HepG2 (cell line): ENCODE results near the gene NDUFB7. TPM values are rescaled to one million over a fixed set of nuclear protein-coding genes. Genes with fewer than 3 reads are reported as not detected.

Experiments
- GZF1 ChIP-seq: sonication (generic); formaldehyde crosslinking; IDR thresholded peaks from 2 replicates; pipeline ENCODE4 v1.5.1; 2020; ENCODE audit warnings: mild to moderate bottlenecking, missing genetic modification reagents
- HDAC6 ChIP-seq: fragments of 200-600 bp; sonication (generic); IDR thresholded peaks from 2 replicates; pipeline ENCODE4 v1.7.0; 2017; ENCODE audit warnings: mild to moderate bottlenecking, antibody characterized with exemption, low read length, low read depth
- IRX3 ChIP-seq: sonication (generic); formaldehyde crosslinking; IDR thresholded peaks from 2 replicates; pipeline ENCODE4 v1.8.1; 2023; ENCODE audit warnings: mild to moderate bottlenecking, low read depth, missing genetic modification reagents, borderline replicate concordance
- KMT2B ChIP-seq: IDR thresholded peaks from 2 replicates; pipeline ENCODE4 v1.6.1; 2016; ENCODE audit warnings: missing genetic modification reagents, missing compliant biosample characterization
- RAD21 ChIP-seq: fragments of 450-650 bp; formaldehyde crosslinking; IDR thresholded peaks from 2 replicates; pipeline ENCODE4 v1.5.0; 2020; ENCODE audit warnings: mild to moderate bottlenecking
- TARDBP ChIP-seq: sonication (generic); formaldehyde crosslinking; IDR thresholded peaks from 2 replicates; pipeline ENCODE4 v1.8.0; 2022; ENCODE audit warnings: mild to moderate bottlenecking, missing genetic modification reagents
- TEAD3 ChIP-seq: optimal IDR thresholded peaks from 2 replicates; pipeline ENCODE3; 2016; ENCODE audit warnings: borderline replicate concordance
- TRIM24 ChIP-seq: sonication (generic); formaldehyde crosslinking; IDR thresholded peaks from 2 replicates; pipeline ENCODE4 v1.8.0; 2022; ENCODE audit warnings: mild to moderate bottlenecking, missing genetic modification reagents
- ZNF235 ChIP-seq: sonication (generic); formaldehyde crosslinking; IDR thresholded peaks from 2 replicates; pipeline ENCODE4 v1.8.1; 2023; ENCODE audit warnings: mild to moderate bottlenecking, missing genetic modification reagents, borderline replicate concordance
- ZNF264 ChIP-seq: sonication (generic); formaldehyde crosslinking; IDR thresholded peaks from 2 replicates; pipeline ENCODE4 v1.4.0; 2020; ENCODE audit warnings: missing genetic modification reagents
- ZNF430 ChIP-seq: sonication (generic); formaldehyde crosslinking; IDR thresholded peaks from 2 replicates; pipeline ENCODE4 v1.9.0; 2021; ENCODE audit warnings: mild to moderate bottlenecking, missing genetic modification reagents
- ZNF496 ChIP-seq: sonication (generic); formaldehyde crosslinking; IDR thresholded peaks from 2 replicates; pipeline ENCODE4 v1.8.1; 2023; ENCODE audit warnings: mild to moderate bottlenecking, moderate library complexity, missing genetic modification reagents; ENCODE audit not compliant: insufficient replicate concordance
- polyA plus RNA-seq, 8 experiments: library from polyadenylated mRNA; depleted of rRNA in 3 of 8; stranded (reverse) in 7 of 8; unstranded in 1 of 8; fragments of >200 nt; fragmentation: Illumina TruSeq in 4 of 8; extraction: Trizol in 4 of 8; gene quantifications; 2 replicates each; pipeline versions ENCODE4 v1.2.1 to v1.2.3, GENCODE V29; 2011 to 2016; ENCODE audit warnings: low read depth in 4 of 8, missing spikeins in 1 of 8, mixed read lengths in 1 of 8; ENCODE audit not compliant: insufficient read depth in 1 of 8
- total RNA-seq, 5 experiments: library from RNA; depleted of rRNA; stranded (reverse); fragments of >200 nt; fragmentation: Illumina TruSeq; extraction: Trizol; gene quantifications; 2 replicates each; pipeline ENCODE4 v1.2.3, GENCODE V29; 2016; ENCODE audit warnings: low read depth in 1 of 5
- TF ChIP-seq, protein P1 (sequence below): sonication (generic); formaldehyde crosslinking; conservative IDR thresholded peaks from 2 replicates; pipeline ENCODE4 v1.4.0; 2020; ENCODE audit warnings: missing genetic modification reagents
- TF ChIP-seq, protein P2 (sequence below): sonication (generic); formaldehyde crosslinking; IDR thresholded peaks from 2 replicates; pipeline ENCODE4 v1.5.0; 2020; ENCODE audit warnings: mild to moderate bottlenecking, missing genetic modification reagents
- TF ChIP-seq, protein P3 (sequence below): sonication (generic); formaldehyde crosslinking; IDR thresholded peaks from 2 replicates; pipeline ENCODE4 v1.5.1; 2020; ENCODE audit warnings: mild to moderate bottlenecking, missing genetic modification reagents
- TF ChIP-seq, protein P4 (sequence below): sonication (generic); formaldehyde crosslinking; IDR thresholded peaks from 2 replicates; pipeline ENCODE4 v1.5.1; 2020; ENCODE audit warnings: missing genetic modification reagents, mild to moderate bottlenecking, borderline replicate concordance
- TF ChIP-seq, protein P5 (sequence below): sonication (generic); formaldehyde crosslinking; IDR thresholded peaks from 2 replicates; pipeline ENCODE4 v1.4.0; 2020; ENCODE audit warnings: mild to moderate bottlenecking, missing genetic modification reagents
- TF ChIP-seq, protein P6 (sequence below): sonication (generic); formaldehyde crosslinking; IDR thresholded peaks from 2 replicates; pipeline ENCODE4 v1.4.0; 2020; ENCODE audit warnings: mild to moderate bottlenecking, missing genetic modification reagents

The NDUFB7 gene
- total and polyA plus RNA-seq, 2 of the 13 experiments (the other 11 are each of a cell fraction or from before 2014, with no cell fraction given) = 156 to 198 TPM

DNA sequence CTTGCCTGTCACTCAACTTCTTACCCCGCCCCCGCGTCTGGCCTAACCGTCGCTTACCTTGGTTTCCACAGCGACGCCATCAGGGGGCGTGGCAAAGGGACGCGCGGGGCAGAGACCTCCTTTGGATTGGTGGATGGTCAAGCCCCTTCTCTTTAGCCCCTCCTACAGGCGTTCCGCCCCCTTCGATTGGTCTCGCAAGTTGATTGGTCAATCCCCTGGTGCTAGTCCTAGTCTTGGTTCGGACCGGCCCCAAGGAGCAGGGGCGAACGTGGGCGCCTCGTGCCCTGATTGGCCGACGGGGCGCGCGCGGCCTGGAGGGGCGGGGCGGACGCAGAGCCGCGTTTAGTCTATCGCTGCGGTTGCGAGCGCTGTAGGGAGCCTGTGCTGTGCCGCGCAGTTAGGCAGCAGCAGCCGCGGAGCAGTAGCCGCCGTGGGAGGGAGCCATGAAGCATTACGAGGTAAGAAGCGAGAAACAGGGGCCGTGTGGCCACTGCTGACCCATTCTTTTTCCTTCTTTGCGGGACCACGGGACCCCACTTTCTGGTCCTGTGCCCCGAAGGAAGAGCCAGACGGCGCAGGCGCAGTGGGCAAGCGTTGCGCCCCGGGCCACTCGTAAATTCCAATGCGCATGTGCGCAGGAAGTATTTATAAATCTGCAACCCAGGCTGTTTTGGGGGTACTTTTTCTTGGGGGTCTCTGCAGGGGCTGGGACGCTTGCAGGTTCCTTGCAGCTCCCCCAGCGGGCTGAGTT is 42.4 kb downstream of the NDUFB7 start, which contains the start of gene TECR (continued):
- TF ChIP-seq KMT2B (peak; percentile 56; the same call in 1 of the 2 replicates), ZNF235 (CRISPR knock-in tag) (peak; percentile 62; the same call in 1 of the 2 replicates), IRX3 (CRISPR knock-in tag) (no peak), TARDBP (CRISPR knock-in tag) (peak; percentile 53; the same call in 1 of the 2 replicates), ZNF496 (CRISPR knock-in tag) (no peak), HDAC6 (no peak), TEAD3 (CRISPR knock-in tag) (peak; percentile 22), ZNF264 (CRISPR knock-in tag) (no peak), TRIM24 (CRISPR knock-in tag) (no peak), RAD21 (peak; percentile 63; the same call in 1 of the 2 replicates), ZNF430 (CRISPR knock-in tag) (peak; percentile 66; the same call in 1 of the 2 replicates), GZF1 (CRISPR knock-in tag) (0 out of 2 replicates have a peak, but pooled peaks have one; percentile 35)
- TF ChIP-seq, protein P1, sequence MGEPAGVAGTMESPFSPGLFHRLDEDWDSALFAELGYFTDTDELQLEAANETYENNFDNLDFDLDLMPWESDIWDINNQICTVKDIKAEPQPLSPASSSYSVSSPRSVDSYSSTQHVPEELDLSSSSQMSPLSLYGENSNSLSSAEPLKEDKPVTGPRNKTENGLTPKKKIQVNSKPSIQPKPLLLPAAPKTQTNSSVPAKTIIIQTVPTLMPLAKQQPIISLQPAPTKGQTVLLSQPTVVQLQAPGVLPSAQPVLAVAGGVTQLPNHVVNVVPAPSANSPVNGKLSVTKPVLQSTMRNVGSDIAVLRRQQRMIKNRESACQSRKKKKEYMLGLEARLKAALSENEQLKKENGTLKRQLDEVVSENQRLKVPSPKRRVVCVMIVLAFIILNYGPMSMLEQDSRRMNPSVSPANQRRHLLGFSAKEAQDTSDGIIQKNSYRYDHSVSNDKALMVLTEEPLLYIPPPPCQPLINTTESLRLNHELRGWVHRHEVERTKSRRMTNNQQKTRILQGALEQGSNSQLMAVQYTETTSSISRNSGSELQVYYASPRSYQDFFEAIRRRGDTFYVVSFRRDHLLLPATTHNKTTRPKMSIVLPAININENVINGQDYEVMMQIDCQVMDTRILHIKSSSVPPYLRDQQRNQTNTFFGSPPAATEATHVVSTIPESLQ (CRISPR knock-in tag) = no peak
- TF ChIP-seq, protein P2, sequence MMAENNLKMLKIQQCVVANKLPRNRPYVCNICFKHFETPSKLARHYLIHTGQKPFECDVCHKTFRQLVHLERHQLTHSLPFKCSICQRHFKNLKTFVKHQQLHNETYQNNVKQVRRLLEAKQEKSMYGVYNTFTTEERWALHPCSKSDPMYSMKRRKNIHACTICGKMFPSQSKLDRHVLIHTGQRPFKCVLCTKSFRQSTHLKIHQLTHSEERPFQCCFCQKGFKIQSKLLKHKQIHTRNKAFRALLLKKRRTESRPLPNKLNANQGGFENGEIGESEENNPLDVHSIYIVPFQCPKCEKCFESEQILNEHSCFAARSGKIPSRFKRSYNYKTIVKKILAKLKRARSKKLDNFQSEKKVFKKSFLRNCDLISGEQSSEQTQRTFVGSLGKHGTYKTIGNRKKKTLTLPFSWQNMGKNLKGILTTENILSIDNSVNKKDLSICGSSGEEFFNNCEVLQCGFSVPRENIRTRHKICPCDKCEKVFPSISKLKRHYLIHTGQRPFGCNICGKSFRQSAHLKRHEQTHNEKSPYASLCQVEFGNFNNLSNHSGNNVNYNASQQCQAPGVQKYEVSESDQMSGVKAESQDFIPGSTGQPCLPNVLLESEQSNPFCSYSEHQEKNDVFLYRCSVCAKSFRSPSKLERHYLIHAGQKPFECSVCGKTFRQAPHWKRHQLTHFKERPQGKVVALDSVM (CRISPR knock-in tag) = no peak
- TF ChIP-seq, protein P3, sequence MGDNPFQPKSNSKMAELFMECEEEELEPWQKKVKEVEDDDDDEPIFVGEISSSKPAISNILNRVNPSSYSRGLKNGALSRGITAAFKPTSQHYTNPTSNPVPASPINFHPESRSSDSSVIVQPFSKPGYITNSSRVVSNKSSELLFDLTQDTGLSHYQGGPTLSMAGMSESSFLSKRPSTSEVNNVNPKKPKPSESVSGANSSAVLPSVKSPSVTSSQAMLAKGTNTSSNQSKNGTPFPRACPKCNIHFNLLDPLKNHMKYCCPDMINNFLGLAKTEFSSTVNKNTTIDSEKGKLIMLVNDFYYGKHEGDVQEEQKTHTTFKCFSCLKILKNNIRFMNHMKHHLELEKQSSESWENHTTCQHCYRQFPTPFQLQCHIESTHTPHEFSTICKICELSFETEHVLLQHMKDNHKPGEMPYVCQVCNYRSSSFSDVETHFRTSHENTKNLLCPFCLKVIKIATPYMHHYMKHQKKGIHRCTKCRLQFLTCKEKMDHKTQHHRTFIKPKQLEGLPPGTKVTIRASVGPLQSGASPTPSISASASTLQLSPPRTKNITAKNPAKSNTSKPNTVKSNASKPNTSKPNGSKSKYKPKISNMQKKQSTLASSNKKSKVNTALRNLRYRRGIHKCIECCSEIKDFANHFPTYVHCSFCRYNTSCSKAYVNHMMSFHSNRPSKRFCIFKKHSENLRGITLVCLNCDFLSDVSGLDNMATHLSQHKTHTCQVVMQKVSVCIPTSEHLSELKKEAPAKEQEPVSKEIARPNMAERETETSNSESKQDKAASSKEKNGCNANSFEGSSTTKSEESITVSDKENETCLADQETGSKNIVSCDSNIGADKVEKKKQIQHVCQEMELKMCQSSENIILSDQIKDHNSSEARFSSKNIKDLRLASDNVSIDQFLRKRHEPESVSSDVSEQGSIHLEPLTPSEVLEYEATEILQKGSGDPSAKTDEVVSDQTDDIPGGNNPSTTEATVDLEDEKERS (CRISPR knock-in tag) = 0 out of 2 replicates have a peak, but pooled peaks have one; percentile 50
- TF ChIP-seq, protein P4, sequence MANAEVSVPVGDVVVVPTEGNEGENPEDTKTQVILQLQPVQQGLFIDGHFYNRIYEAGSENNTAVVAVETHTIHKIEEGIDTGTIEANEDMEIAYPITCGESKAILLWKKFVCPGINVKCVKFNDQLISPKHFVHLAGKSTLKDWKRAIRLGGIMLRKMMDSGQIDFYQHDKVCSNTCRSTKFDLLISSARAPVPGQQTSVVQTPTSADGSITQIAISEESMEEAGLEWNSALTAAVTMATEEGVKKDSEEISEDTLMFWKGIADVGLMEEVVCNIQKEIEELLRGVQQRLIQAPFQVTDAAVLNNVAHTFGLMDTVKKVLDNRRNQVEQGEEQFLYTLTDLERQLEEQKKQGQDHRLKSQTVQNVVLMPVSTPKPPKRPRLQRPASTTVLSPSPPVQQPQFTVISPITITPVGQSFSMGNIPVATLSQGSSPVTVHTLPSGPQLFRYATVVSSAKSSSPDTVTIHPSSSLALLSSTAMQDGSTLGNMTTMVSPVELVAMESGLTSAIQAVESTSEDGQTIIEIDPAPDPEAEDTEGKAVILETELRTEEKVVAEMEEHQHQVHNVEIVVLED (CRISPR knock-in tag) = peak; percentile 88
- TF ChIP-seq, protein P5, sequence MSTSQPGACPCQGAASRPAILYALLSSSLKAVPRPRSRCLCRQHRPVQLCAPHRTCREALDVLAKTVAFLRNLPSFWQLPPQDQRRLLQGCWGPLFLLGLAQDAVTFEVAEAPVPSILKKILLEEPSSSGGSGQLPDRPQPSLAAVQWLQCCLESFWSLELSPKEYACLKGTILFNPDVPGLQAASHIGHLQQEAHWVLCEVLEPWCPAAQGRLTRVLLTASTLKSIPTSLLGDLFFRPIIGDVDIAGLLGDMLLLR (CRISPR knock-in tag) = peak; percentile 48; the same call in 1 of the 2 replicates
- TF ChIP-seq, protein P6, sequence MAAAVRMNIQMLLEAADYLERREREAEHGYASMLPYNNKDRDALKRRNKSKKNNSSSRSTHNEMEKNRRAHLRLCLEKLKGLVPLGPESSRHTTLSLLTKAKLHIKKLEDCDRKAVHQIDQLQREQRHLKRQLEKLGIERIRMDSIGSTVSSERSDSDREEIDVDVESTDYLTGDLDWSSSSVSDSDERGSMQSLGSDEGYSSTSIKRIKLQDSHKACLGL (CRISPR knock-in tag) = peak; percentile 56; the same call in 1 of the 2 replicates
